Stimulated activated CD8-positive, alpha-beta memory T cell treated with anti-CD3 and anti-CD28 coated beads, Interleukin-7, amount 100 ng/mL, for 48 hours (primary cell): ENCODE data around the gene SYDE1.

ENCODE experiments used
- DNase-seq, 2 donors: peaks; one replicate each; pipeline ENCODE4 v3.0.0-alpha.2; 2020; ENCODE audit warnings: low read depth in 1 of 2; ENCODE audit errors: extremely low read depth in 1 of 2

The SYDE1 gene

DNA sequence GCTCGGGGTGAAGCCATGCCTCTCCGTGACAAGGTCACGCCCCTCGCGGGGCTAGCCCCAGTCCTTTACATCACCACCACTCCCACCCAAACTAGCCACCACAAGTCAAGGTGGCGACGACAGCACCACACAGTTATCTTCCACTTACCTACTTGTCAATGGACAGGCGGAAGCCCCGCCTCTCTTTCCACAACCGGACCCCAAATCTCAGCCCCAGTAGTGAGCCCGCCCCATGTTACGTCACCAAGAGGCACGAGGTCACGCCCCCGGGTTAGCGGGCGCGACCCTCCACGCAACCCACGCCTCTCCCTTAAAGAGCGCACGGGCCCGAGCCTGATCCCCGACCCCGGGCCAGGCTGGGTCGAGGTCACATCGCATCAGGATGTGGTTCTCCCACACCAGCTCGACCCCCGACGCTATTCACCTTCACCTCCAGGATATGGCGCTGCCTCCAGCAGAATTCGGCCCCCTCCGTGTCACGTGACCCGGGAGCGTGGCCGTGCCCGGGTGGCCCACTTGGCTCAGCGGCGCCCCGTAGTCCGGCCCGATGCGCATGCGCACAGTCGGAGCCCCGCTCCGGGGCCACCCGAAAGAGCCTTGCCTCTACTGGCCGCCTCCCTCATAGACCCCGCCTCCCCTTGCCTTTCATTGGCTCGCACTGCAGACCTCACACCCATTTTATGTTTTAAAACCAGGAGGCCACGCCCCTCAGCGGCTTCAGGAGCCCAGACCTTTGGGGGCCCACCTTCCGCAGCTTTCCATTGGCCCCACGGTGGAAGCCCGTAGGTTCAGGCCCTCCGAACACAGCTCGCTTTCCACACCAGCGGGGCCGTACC lies 18.2 kb downstream of the SYDE1 start:
- peak; percentile 97 to 98 for DNase-seq

DNA sequence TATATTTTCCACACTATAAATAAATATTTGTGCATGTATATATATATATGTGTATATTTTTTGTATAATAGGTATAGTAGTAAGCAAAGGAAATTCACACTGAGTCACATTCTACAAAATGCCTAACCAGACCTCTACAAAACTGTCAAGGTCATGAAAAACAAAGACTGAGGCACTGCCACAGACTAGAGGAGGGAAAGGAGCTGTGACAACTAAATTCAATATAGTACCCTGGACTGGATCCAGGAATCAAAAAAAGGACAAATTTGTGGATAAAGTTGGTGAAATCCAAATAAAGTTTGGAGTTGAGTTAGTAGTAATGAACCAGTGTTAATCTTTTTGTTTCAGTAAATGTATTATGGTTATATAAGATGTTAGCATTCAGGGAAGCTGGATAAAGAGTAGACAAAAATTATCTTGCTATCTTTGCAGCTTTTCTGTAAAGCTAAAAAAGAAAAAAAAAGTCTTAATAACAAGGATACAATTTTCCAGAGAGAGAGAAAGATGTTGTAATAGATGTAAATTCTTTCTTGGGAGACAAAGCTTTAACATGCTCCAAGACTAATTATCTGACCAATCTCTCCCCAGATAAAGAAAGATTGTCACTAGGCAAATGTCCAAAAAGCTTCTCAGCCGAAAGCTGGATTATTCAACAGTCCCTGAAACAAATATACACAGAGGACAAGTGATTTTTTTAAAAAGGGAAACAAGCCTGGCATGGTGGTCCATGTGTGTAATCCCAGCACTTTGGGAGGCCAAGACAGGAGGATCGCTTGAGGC lies 19.1 kb downstream of the SYDE1 start:
- DNase-seq, result no peak

- no peak for DNase-seq
These were observed 21.1 kb downstream of the SYDE1 start for GRCh38 chr19:15128162-15128770.

DNA sequence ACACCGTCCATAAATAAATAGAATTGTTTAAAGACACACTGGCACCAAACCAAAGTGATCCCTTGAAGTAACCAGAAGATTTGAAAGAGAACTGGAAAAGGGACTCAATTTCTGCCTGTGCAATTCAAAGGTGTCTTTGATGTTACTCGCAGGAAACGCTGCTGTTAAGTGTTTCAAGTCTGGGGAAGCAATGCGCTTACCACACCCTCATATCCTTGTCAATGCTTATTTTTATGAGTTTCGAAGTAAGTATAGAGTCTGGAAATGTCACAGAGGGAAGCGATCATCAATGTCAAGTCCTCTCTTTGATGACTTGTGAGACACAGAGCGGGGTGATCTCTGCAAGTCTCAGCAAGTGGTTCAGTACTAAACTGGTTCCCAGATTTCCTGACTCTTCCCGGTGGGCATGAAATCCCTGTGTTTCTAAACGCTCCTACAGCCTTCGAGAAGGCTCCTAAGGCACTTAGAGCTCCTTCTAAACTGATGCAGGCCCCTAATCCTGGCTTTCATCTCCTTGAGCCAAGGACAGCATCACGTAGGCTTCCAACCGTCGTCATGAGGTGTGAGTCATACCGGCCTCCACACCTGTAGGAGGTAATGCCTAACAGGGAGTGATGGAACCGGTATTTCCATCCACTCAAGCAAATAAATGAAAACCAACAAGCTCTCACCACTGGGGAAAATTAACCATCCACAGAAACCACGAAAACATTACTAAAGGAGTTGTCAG lies 22.8 kb downstream of the SYDE1 start:
- peak in 1 of 2 donors; percentile 32 for DNase-seq

GRCh38 chr19:15136234-15136954 lies 29.2 kb downstream of the SYDE1 start:
- DNase-seq, result no peak

GRCh38 chr19:15137777-15138176 lies 30.6 kb downstream of the SYDE1 start:
- no peak for DNase-seq

GRCh38 chr19:15138427-15138826 lies 31.2 kb downstream of the SYDE1 start:
- DNase-seq, result no peak

DNA sequence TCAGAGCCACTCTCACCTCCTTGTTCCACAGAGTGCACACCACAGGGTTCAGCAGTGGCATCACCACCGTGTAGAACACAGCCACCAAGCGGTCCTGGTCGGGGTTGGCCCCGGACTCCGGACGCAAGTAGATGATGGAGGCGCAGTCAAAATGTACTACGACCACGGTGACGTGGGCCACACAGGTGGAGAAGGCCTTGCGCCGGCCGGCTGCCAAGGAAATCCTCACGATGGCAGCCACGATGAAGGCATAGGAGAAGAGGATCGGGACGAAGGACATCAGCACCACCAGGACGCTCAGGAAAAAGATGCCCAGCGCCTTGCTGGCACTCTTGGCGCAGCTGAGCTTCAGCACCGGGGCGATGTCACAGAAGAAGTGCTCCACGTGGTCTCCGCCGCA lies 33.9 kb downstream of the SYDE1 start:
- no peak for DNase-seq

GRCh38 chr19:15142313-15142712 lies 35.1 kb downstream of the SYDE1 start:
- DNase-seq, result no peak

GRCh38 chr19:15144046-15144646 lies 36.9 kb downstream of the SYDE1 start:
- no peak for DNase-seq

DNA sequence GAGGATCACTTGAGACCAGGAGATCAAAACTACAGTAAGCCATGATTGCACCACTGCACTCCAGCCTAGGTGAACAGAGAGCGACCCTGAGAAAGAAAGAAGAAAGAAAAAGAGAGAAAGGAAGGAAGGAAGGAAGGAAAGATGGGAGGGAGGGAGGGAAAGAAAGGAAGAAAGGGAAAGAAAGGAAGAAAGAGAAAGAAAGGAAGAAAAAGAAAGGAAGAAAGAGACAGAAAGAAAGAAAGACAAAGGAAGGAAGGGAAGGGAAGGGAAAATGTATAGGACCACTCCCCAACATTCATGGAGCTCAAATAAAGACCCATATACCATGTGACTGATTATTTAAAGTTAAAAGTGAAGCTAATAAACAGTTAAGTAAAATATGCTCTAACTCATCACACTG lies 39.9 kb downstream of the SYDE1 start:
- no peak for DNase-seq

DNA sequence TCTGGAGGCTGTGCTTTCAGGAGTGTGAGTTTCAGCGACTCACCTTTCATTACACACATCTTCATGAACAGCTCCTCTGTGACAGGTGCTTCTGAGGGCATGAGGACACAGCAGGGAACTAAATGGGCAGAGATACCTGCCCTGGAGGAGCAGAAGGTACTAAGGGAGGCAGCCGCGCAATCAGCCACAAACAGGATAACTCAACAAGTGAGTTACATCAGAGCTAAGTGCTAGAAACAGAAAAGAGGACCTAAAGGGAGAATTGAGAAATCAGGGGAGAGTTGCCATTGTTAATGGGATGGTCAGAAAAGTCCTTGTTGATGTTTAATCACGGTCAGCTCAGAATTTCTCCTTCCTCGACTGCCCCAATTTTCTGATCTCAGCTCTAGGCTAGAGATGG lies 42.5 kb downstream of the SYDE1 start:
- no peak for DNase-seq

- no peak for DNase-seq
These were observed 46.9 kb downstream of the SYDE1 start for GRCh38 chr19:15154002-15154612.

- no peak for DNase-seq
These were observed 48.1 kb downstream of the SYDE1 start for GRCh38 chr19:15155296-15155695.

DNA sequence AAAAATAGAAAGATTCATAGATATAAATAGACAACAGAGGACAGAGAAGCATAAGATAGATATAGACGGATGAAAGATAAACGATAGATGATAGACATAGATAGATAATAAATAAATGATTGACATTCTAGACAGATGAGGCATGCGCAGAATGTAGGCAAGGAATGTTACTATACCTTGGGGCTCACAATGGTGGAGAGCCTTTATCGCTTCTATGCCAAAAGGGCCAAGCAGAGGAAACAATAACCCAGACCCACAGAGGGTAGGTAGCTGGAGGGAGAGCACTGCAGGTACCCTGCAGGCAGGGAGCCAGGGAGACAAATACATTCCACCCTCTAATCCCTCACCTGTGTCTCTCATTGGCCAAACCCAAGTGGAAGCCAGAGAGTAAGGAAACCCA lies 49.2 kb downstream of the SYDE1 start:
- DNase-seq, result no peak

DNA sequence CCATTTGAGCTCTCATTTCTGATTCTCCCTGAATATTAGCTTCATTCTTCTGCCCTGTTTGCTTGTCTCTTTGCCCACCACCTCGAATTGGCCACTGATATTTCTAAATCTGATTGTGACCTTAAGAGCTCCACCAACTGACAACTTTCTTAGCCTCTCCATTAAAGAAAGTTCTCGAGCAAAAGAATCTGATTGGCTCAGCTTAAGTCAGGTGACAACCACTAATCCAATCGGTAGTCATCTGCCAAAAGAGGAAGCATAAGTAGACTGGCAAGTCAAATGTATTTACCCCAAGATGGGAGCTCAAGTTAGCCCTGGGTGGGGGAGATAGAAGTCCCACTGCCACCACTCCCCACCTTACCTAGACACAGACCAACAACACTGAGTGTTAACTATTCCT lies 52.0 kb downstream of the SYDE1 start:
- DNase-seq, result no peak

DNA sequence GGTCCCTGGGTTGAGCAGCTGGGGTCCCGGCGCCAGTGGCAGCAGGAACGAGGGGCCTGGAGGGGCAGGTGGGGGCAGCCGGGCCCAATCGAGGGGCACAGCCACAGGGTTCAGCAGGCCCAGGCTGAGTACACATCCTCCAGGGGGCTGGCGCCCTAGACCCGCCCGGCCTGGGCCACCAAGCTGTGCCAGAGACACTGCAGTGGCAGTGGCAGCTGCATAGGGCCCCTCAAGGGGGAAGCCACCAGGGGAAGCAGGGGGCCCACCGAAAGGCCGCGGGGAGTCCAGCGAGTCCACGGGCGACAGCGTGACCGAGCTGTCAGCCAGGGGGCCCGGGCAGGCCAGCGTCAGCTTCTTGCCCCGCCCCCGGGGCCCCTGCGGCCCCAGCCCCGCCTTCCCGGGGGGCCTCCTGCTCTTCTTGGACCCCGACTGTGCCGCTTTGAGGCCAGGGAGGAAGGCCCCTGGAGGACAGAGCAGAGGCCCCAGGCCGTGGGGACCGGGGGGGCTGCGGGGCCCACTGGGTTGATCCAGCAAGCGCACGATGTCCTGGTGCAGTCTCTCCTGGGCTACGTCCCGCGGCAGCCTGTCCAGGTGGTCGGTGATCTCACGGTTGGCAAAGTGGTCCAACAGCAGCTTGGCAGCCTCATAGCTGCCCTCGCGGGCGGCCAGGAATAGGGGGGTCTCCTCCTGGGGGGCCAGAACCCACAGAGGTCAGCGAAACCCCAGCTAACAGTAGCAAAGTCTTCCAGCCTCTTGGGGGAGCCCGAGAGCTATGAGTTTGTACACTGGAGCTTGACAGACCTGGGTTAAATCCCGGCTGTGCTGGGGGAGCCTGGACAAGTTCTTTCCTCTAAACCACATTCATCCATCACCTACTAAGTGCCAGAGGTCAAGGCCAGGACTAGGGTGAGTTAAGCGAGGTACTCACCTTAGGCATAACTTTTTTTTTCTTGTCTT lies 54.1 kb downstream of the SYDE1 start:
- DNase-seq, result no peak
